GM19043 (cell line): Measurements from ENCODE around the gene FASTK.

Experiments used
- ATAC-seq: cut with Tn5 transposase; IDR thresholded peaks from one replicate; pipeline ENCODE4 v1.9.1; 2021; ENCODE audit warnings: low read depth; ENCODE audit not compliant: unreplicated experiment

Gene FASTK

GRCh38 chr7:151118108-151119054, 37.8 kb upstream of the FASTK start:
- ATAC-seq = no peak

- no peak for ATAC-seq
Measured at GRCh38 chr7:151117565-151117964, 37.0 kb upstream of the FASTK start.

GRCh38 chr7:151116603-151117440, 36.2 kb upstream of the FASTK start:
- ATAC-seq = no peak

DNA sequence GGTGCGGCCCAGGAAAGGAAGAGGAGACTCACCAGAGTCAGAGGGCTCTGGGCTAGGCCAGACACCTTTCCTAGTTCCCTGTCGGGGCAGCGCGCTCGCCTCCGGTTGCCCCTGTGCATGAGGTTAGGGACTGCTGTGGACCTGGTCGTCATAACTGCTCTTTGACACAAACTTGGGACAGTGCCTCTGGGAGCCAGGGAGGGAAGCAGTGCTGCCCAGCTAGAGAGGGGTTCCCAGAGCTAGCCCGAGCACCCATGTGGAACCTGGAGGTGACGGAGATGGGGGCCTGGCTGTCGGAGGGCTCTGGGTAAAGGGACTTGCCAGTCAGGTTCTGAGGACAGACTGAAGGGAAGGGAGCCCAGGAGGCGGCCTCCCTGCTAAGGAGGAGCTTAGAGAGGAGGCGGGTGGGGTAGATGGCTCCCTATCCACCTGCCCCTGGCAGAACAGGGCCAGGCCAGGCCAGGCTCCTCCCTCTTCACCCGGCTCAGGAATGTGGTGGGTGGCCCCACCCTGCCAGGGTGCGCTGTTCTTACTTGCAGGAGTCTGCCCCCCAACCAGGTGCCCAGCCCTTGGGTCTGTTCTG, 35.3 kb upstream of the FASTK start:
- ATAC-seq = no peak

DNA sequence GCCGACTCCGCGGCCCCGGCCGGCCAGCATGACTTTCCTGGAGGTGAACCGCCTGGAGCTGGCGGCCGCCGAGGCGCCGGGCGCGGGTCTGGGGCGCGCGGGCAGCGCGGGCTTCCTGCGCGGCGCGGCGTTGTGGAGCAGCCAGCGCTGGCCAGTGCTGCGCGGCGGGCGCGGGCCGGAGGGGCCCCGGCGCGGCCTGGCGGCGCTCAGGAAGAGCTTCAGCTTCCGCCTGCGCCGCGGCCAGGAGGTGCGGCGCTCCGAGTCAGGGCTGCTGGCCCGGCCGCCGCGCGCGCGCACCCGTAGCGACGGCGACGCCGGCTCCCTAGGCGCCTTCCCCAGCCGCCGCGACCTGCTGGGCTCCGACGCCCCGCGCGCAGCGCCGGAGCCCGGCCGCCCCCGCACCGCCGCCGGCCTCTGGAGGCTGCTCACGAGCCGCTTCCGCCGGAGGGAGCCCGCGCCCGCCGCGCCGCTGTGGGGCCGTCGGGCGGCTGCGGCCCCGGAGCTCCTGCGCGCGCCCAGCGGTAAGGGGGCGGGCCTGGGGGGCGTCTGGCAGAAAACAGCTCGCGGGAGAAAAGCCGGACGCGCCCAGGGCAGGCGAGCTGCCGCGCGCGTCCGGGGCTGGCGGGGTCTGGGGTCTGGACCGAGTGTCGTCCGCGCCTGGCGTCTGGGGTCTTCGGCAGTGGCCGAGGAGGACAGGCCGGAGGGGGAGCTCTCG, 34.7 kb upstream of the FASTK start:
- no peak for ATAC-seq

GRCh38 chr7:151114151-151115090, 33.8 kb upstream of the FASTK start:
- no peak for ATAC-seq

GRCh38 chr7:151113344-151114150, 32.9 kb upstream of the FASTK start:
- no peak for ATAC-seq

DNA sequence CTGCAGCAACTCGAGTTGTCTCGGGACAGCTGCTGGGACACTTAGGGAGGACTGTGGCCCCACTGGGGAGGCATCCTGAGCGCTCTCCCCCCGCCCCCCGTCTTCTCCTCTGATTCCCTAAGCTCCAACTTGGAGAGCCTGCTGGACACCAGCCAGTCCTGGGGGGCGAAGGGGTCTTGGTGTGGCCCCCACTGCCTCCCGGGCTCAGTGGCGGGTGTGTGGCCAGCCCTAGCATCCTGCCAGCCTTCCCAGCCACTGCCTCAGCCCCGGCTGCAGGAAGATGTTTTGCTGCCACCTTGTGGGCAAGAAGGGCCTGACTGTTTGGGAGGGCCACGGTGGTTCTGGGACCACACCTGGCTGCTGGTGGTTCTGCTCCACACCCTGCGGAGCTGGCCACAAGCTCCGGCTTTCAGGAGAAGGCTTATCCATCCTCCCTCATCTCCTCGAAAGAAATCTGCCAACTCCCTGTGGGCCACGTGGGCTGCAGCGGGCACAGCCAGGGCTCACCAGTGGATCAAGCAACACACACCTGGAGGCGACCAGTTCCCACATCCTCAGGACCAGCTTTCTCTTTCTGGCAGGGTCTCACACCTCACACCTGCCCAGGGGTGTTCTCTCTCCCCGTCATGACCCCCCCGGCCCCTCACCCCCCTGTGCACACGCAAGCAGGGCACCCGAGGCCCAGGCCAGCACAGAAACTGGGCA, 30.5 kb upstream of the FASTK start:
- ATAC-seq = no peak

- no peak for ATAC-seq
Measured at GRCh38 chr7:151110236-151110940, 29.8 kb upstream of the FASTK start.

DNA sequence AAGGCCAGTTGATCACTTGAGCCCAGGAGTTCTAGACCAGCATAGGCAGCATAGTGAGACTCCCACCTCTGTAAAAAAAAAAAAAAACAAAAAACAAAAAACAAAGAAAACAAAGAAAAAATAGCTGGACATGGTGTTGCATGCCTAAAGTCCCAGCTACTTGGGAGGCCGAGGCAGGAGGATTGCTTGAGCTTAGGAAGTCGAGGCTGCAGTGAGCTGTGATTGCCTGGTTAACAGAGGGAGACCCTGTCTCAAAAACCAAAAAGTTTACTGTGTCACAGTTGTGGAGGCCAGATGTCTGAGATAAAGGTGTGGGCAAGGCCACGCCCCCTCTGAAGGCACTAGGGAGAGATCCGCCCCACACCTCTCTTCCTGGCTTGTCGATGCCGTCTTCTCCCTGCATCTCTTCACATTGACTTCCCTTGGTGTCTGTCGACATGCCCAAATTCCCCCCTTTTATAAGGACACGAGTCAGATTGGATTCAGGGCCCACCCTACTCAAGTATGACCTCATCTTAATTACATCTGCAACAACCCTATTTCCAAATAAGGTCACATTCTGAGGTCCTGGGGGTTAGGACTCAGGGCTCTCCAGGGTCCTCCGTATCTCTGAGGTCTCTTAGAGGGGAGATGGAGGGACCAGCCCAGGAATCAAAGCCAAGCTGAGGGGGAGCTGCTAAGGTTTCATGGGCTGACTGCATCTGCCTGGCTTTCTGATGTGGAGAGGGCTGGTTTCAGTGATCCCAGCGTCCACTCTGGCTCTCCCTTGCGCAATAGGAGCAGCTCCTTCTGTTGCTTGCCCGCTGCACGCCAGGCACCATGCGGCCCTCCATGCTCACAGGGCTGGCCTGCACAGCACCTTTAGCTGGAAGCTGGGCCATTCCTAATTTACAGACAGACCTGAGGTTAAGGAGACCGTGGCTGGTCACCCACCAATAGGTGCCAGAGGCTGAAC, 28.8 kb upstream of the FASTK start:
- no peak for ATAC-seq

DNA sequence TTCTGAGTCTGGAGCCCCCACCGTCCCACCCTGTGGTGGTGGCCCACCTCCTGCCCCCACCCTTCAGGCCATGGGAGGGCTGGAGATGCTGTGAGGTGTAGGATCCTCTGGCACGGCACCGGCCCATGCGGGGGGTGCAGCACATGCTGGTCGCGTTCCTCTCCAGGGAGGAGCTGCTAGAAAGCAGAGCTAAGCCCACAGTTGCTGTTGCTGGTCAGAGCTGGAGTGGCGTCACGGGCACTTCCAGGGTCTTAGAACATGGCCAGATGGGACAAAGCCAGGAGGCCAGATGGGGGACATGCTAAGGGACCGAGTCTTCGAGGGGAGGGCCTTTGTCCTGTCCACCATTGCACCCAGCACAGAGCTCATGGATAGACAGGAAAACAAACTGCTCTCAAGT, 27.3 kb upstream of the FASTK start:
- ATAC-seq = no peak

GRCh38 chr7:151104411-151105235, 24.0 kb upstream of the FASTK start:
- ATAC-seq = no peak

- no peak for ATAC-seq
Measured at GRCh38 chr7:151103973-151104372, 23.4 kb upstream of the FASTK start.

DNA sequence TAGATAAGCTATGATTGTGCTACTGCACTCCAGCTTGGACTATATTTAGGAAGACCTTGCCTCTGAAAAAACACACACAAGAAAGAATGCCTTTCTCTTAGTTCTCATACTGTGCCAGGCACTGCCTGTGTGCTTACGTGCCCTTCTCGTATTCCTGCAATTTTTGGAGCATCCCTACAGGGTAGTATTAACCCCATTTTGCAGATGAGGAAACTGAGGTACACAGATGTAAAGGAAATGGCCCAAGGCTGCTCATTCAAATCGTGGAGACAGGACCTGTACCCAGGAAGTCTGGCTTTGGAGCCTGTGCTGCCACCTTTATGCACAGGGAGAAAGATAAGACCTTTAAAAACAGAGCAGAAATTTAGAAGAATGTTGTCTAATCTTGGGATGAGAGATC, 22.4 kb upstream of the FASTK start:
- ATAC-seq = no peak

- no peak for ATAC-seq
Measured at GRCh38 chr7:151101621-151102396, 21.2 kb upstream of the FASTK start.
